Activated CD4-positive, alpha-beta T cell treated with anti-CD3 and anti-CD28 coated beads for 4 hours (primary cell): ENCODE measurements around the gene PTPRT.

Experiments used
- DNase-seq, 2 donors: peaks; one replicate each; pipeline ENCODE4 v3.0.0-alpha.2; 2020

The PTPRT gene

DNA sequence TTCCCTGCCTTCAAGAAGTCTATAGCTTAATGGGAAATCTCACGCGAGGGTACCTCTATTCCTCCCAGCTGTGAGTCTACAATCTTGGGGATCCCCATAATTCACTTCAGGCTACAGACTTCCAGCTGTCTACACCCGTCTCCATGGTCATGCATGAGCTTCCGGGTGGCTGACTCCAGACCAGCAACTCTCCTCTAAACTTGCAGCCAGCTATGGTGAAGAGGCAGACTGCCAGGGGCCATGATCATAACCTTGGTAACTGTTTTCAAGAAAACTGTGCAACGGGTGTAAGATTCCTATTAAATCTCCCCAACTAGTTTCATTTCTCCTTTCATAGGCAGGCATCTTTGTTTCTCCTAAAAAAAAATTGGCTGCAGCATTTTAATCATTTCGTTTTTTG is 1037.1 kb downstream of the PTPRT start:
- no peak for DNase-seq

- DNase-seq, result no peak
These were observed 1039.5 kb downstream of the PTPRT start for GRCh38 chr20:42150230-42150629.

GRCh38 chr20:42138729-42139128 is 1051.0 kb downstream of the PTPRT start:
- no peak for DNase-seq

- no peak for DNase-seq
These were observed 1055.2 kb downstream of the PTPRT start for GRCh38 chr20:42134265-42135098.

DNA sequence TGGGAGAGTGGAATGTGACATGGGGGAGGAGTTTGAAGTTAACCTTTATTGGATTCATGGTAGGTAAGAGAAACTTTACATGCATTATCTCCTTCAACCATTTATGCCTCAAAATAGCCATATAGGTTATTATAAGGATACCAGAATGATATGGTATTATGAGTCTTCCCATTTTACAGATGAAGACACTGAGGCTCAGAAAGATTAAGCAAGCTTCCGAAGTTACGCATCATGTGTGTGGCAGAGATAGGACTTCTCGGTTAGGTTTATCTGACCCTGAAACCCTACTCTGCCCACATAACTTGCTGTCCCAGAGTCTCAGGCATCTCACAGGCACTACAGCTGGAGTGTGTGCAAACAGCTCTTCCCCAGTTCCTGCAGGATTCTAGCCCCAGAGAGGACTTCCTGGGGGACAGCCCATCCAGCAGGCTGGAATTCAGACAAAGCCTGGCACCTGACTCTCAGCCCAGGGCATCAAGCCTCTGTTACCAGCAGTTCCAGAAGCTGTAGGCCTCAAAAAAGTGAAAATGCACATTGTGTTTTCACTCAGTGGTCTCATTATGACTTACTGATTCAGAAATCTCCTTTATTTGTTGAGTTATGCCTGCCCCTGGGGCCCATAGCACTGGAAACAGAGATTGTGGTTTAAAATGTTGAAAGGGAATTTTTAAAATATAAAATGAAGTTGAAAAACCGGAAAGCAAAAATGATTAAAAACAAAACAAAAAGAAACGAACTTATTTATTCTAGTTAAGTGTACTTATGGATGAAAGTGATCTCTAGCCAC is 1058.7 kb downstream of the PTPRT start:
- no peak for DNase-seq

GRCh38 chr20:42125426-42125825 is 1064.3 kb downstream of the PTPRT start:
- no peak for DNase-seq

DNA sequence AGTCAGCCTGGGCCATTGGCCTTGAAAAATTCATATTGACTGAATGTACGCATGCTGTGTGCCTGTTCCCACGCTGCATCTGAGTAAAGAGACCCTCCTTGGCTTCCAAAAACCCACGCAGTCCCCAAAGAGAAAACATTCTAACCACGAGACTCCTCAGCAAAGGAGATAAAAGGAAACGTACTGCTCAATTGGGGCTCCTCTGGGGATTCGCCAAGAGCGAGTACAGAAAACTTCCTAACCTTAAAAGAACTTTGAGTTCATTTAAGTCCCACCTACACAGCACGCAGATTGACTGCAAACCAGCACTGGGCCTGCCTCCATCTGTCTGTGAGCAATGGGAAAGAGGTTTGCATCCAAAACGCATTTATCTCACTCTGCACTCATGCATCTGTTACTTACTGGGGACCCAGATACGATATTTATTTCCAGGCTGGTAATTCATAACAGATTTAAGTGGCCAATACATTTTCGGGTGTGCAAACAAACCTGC is 1065.7 kb downstream of the PTPRT start:
- DNase-seq, result no peak

- no peak for DNase-seq
These were observed 1071.1 kb downstream of the PTPRT start for GRCh38 chr20:42118409-42119125.

DNA sequence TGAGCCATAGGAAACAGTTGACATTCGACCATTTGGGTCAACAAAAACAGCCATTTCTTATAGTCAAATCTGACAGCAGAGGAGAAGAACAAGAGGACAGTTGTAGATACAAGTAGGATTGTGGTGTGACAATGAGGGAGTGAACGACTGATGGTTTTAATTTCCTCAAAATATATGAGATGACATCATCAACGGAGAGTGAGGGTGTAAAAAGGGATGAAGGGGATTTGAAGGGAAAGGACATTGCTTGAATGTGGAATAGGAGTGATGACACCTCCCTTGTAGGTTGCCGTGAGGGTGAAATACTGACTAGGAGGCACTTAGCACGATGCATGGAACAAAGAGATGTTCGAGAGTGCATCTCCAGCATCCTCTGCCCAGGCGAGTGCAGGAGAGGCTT is 1071.7 kb downstream of the PTPRT start:
- DNase-seq, result no peak

GRCh38 chr20:42113236-42113635 is 1076.5 kb downstream of the PTPRT start:
- DNase-seq, result no peak

GRCh38 chr20:42112161-42112560 is 1077.5 kb downstream of the PTPRT start:
- DNase-seq, result no peak

GRCh38 chr20:42111349-42111748 is 1078.4 kb downstream of the PTPRT start:
- no peak for DNase-seq

GRCh38 chr20:42110301-42110700 is 1079.4 kb downstream of the PTPRT start:
- DNase-seq, result no peak

DNA sequence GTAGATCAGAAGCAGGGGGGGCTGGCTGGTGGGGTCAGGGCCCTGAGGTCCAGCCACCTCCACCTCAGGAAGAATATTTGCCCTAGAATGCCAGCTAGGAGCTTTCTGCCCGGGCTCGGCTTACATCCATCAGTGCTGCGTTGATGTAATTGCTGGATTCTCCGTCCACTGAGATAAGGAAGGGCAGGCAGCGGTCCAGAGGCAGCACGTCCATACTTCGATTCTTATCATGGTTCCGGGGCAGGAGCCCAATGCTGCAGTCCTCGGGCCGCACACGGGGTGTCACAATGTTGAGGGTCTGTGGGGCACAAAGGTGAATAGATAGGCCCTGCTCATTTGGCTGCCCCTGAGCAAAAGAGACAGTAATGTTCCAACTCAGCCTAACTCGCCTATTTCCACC is 1087.7 kb downstream of the PTPRT start:
- no peak for DNase-seq

- no peak for DNase-seq
These were observed 1089.5 kb downstream of the PTPRT start for GRCh38 chr20:42100137-42100704.

- no peak for DNase-seq
These were observed 1090.6 kb downstream of the PTPRT start for GRCh38 chr20:42099101-42099500.

- no peak for DNase-seq
These were observed 1091.3 kb downstream of the PTPRT start for GRCh38 chr20:42098418-42098817.

GRCh38 chr20:42097741-42098140 is 1092.0 kb downstream of the PTPRT start:
- no peak for DNase-seq

GRCh38 chr20:42095221-42095620 is 1094.5 kb downstream of the PTPRT start:
- DNase-seq, result no peak

DNA sequence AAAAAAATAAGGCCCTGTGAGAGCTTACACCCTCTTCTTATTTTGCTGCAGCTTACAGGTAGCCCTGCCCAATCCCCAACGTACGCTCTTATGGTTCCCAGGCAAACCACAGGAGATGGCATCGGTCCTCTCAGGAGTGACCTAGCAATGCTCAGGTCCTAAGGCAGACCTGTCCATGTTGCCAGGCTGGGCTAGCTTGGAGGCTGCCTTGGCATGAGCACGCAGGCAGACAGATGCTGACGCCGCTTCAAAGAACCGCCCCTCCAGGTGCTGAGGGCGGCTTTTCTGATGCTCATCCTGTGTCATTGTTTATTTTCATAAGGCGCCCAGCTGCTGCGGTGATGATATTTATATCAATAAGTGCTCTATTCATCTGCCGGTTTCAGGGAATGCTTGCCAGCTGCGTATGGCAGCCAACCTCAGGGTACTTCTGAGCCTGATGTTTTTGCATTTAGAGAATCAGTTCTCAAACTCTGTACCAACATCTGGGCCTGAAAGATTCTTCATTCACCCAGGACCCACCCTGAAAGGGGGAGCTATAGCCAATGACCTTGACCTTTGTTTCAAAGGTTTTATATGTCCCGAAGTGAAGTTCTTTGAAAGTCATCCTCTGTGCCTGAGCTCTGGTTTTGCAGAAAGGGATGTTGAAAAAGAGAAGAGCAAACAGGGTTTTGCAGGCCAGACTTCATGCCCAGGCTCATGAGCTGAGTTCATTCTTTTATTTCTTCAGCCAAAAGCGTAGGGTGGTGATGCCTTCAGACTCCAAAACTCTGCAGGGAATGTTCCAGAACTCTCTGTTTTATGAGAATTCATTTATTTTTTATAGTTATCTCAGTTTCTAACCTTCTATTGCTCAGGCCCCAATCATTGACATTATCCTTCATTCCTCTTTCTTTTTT is 1095.9 kb downstream of the PTPRT start:
- no peak for DNase-seq

GRCh38 chr20:42093041-42093440 is 1096.7 kb downstream of the PTPRT start:
- no peak for DNase-seq

- no peak for DNase-seq
These were observed 1104.3 kb downstream of the PTPRT start for GRCh38 chr20:42085366-42085765.
